ENCODE data around the gene ATXN1.
"Not testable (repeated sequence)": the region's sequence is repeated elsewhere in the genome, so short reads cannot be mapped to it uniquely, and the experiment has no call there.

Gene ATXN1

GRCh38 chr6:16799279-16800193 lies 38.3 kb upstream of the ATXN1 start:
- CTCF ChIA-PET: interaction anchor here (1.8 kb wide), 1 partner anchor 7 kb away, joined by 3 read pairs; no protein-coding TSS in a partner anchor
- TF ChIP-seq CTCF (IDR thresholded peaks at IDR 0.05; ENCODE audit: control extremely low read depth, extremely low read depth, low read depth, missing control alignments): no peak
- DNase-seq (ENCODE audit: extremely low spot score): no peak
- POLR2A ChIA-PET: no interaction called here

- DNase-seq (ENCODE audit: extremely low spot score): no peak
- CTCF ChIA-PET: interaction anchor here (1.6 kb wide), 1 partner anchor 34 kb away, joined by 3 read pairs; no protein-coding TSS in a partner anchor
- POLR2A ChIA-PET: no interaction called here
- TF ChIP-seq CTCF (IDR thresholded peaks at IDR 0.05; ENCODE audit: control extremely low read depth, extremely low read depth, low read depth, missing control alignments): no peak
Observed at GRCh38 chr6:16793828-16794412, 32.7 kb upstream of the ATXN1 start.

- ChIA-PET CTCF (no interaction called here), POLR2A (no interaction called here)
- DNase-seq (ENCODE audit: extremely low spot score): no peak
- no peak for TF ChIP-seq CTCF (IDR thresholded peaks at IDR 0.05; ENCODE audit: control extremely low read depth, extremely low read depth, low read depth, missing control alignments)
Observed at GRCh38 chr6:16789329-16790038, 28.2 kb upstream of the ATXN1 start.

GRCh38 chr6:16787128-16787682 lies 25.9 kb upstream of the ATXN1 start:
- CTCF ChIA-PET: no interaction called here
- POLR2A ChIA-PET: no interaction called here
- no peak for TF ChIP-seq CTCF (IDR thresholded peaks at IDR 0.05; ENCODE audit: control extremely low read depth, extremely low read depth, low read depth, missing control alignments)
- DNase-seq (ENCODE audit: extremely low spot score): no peak

GRCh38 chr6:16785496-16785895 lies 24.2 kb upstream of the ATXN1 start:
- no peak for TF ChIP-seq CTCF (IDR thresholded peaks at IDR 0.05; ENCODE audit: control extremely low read depth, extremely low read depth, low read depth, missing control alignments)
- ChIA-PET POLR2A (no interaction called here), CTCF (interaction anchor here (0.9 to 7.3 kb wide), 2 partner anchors 13 to 16 kb away, joined by 3 to 43 read pairs; no protein-coding TSS in a partner anchor)
- DNase-seq (ENCODE audit: extremely low spot score): no peak

- POLR2A ChIA-PET; DNase-seq (ENCODE audit: extremely low spot score): not testable (repeated sequence)
- CTCF ChIA-PET: interaction anchor here (7.3 kb wide), 1 partner anchor 12 kb away, joined by 43 read pairs; no protein-coding TSS in a partner anchor
Observed at GRCh38 chr6:16784957-16785356, 23.7 kb upstream of the ATXN1 start.

Measured in GM10248 (cell line).